GM20431 (cell line): Measurements from ENCODE around the gene SSR4.

Experiments
- in situ Hi-C: fragments of 300-500 bp; cut with MseI, MboI; formaldehyde crosslinking; loops from one replicate; pipeline ENCODE4 v1.15.0; 2020; ENCODE audit warnings: low sequenced_read_pairs; ENCODE audit not compliant: unreplicated experiment

Gene SSR4

DNA sequence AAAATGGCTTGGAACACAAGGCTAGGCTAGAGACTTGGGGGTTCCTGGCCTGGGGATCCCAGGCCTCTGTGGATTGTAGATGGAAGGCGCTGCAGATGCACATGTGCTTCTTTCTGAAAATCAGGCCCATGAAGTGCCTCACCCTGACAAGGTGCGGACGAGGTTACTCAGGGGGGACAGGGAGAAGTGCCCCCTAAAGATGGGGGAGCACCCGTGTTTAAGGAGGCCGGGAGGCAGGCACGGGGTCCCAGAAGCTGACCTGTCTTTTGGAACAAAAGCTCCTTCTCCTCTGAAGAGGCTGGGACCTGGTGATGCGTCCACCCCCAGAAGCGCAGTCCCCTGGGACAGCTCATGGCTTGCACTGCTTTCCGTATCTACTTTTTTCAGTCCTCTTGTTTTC is 33.4 kb downstream of the SSR4 start:
- in situ Hi-C loops, result no loop called here

GRCh38 chrX:153828308-153828707 is 33.8 kb downstream of the SSR4 start:
- in situ Hi-C loops, result no loop called here

GRCh38 chrX:153828723-153829548 is 34.5 kb downstream of the SSR4 start:
- in situ Hi-C loops, result no loop called here

GRCh38 chrX:153829549-153829798 is 35.0 kb downstream of the SSR4 start:
- in situ Hi-C loops, result no loop called here

DNA sequence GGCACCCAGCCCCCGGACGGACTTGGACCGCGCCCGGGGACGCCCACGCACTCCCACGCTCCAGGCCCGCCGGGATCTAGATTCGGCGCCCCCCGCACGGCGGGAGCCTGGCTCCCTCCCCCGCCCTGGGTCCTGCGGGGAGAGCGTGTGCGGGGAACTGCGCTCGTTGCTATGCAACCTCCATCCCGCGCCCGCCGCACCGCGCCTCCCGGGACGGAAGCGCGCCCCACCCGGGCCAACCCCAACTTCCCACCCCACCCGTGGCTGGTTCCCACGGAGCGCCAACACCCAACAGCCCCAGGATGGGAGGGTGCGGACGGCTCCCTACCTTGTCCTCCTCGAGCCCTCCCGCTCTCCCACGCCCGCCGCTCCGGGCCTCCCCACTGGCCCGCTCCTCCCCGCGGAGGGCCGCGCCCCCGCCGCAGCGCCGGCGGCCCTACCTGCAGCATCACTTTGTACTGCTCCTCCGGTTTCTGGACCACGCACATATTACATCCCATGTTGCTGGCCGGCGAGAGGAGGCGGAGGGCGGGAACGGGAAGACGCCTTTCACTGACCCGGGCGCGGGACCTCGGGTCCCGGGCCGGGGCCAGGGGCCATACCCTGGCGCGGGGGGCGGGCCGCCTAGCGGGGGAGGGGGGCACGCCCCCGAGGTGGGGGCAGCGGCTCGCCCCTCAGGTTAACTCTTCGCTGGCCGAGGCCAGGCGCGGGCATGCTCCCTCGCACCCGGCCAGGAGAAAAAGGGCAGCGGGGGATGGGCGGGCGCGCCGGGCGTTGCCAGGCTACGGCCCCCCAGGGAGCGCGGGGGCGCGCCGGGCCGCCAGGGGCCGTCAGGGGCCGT is 35.6 kb downstream of the SSR4 start, which contains the start of gene PDZD4:
TSS of gene PDZD4 (minus strand) at position 746 of the 841 bp plus-strand sequence. CDS start at position 500, 246 bp downstream.
- in situ Hi-C loops, result no loop called here

DNA sequence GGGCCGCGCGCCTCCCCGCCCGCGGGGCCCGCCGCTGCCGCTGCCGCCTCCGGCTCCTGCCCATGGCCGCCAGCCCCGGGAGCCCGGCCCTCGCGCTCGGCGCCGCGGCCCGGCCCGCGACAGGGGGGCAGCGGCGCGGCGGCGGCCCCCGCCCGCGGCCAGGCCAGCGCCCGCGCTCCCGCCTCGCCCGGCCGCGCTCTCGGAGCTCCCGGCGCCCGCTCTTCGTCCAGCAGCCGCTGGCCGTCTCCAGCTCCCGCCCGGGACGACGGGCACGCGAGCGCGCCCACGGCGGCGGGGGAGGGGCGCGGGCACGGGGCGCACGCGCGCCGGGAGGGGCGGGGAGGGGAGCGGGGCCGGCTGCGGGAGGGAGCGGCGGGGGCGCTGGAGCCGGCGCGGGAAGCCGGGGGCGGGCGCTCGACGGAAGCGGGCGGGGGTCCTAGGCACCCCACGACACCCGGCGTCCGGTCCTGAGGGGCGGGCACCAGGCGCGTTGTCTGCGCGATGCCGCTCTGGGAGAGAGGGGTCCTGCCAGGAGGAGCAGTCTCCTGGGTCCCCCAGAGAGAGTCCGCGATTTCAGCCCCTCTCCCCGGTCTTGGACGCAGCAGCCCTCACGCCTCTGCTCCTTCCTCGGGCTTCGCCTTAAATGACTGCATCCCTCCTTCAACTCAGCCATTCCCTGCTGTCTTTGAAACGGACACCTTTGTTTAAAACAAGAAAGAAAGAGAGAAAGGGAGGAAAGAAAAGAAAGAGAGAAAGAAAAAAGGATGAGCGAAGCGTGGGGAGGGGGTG is 36.4 kb downstream of the SSR4 start:
- in situ Hi-C loops, result no loop called here

- in situ Hi-C loops, result no loop called here
These were observed 37.1 kb downstream of the SSR4 start for GRCh38 chrX:153831429-153832150.

GRCh38 chrX:153832728-153833127 is 38.3 kb downstream of the SSR4 start:
- in situ Hi-C loops, result no loop called here

DNA sequence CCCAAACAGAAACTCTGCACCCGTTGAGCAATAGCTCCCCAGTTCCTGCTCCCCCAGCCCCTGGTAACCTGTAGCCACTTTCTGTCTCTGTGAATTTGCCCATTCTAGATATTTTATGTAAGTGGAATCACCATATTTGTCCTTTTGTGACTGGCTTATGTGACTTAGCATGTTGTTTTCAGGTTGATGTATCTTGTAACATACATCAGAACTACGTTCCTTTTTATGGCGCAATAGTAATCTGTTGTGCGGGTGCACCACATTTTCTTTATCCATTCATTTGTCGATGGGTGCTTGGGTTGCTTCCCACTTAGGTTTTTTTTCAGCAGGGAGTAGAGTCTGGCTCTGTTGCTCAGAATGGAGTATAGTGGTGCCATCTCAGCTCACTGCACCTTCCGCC is 42.5 kb downstream of the SSR4 start:
- in situ Hi-C loops, result no loop called here

DNA sequence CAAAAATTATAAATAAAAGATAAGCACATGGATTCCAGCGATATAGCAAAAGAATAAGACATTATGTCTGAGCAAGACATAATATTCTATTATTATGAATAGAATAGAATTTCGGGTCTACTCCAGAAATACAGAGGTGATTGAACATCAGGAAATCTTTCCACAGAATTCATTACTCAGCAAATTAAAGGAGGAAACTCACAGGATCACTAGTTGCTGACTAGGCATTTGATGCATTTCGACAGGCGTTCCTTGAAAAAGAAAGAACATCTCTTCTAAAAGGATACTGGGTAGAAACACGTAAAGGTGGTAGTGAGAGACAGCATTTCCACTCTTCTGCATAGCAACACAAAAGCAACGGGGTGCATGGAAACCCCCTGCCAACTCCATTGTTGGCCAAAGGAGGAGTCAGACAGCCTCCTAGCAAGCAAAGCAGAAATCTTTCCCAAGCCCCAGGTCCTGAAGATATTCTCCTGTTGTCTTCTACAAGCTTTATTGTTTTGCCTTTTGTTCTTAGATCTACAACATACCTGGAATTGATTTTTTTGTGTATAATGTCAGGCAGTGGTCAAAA is 50.1 kb downstream of the SSR4 start:
- in situ Hi-C loops, result no loop called here

- in situ Hi-C loops, result no loop called here
These were observed 50.7 kb downstream of the SSR4 start for GRCh38 chrX:153845195-153845594.

- in situ Hi-C loops, result no loop called here
These were observed 51.4 kb downstream of the SSR4 start for GRCh38 chrX:153845842-153846241.
